Duodenal mucosa (tissue), 2 donors: ENCODE results near the gene NOTCH2.
"Not testable (repeated sequence)": the region's sequence is repeated elsewhere in the genome, so short reads cannot be mapped to it uniquely, and the experiment has no call there.

Source experiments
- H3K27ac ChIP-seq: one replicate; pipeline ENCODE4 v1.7.0; 2013; ENCODE audit warnings: low read depth, low read length
- H3K27me3 ChIP-seq, 2 donors: one replicate each; pipeline ENCODE4 v1.7.0; 2013; ENCODE audit warnings: low read length in 2 of 2, control low read depth in 1 of 2; ENCODE audit not compliant: insufficient read depth in 2 of 2, control insufficient read depth in 1 of 2
- H3K36me3 ChIP-seq, 2 donors: one replicate each; pipeline ENCODE4 v1.7.0; 2013; ENCODE audit warnings: low read length in 2 of 2, control low read depth in 1 of 2; ENCODE audit not compliant: insufficient read depth in 2 of 2, control insufficient read depth in 1 of 2
- H3K4me1 ChIP-seq, 2 donors: one replicate each; pipeline ENCODE4 v1.7.0; 2013; ENCODE audit warnings: low read length in 2 of 2, control low read depth in 1 of 2; ENCODE audit not compliant: insufficient read depth in 2 of 2, control insufficient read depth in 1 of 2
- H3K4me3 ChIP-seq, 2 donors: one replicate each; pipeline ENCODE4 v1.7.0; 2013; ENCODE audit warnings: low read length in 2 of 2, low read depth in 1 of 2
- H3K9ac ChIP-seq, 2 donors: one replicate each; pipeline ENCODE4 v1.7.0; 2013; ENCODE audit warnings: low read length in 2 of 2, low read depth in 1 of 2
- H3K9me3 ChIP-seq, 2 donors: one replicate each; pipeline ENCODE4 v1.7.0; 2013; ENCODE audit warnings: low read length in 2 of 2, control low read depth in 1 of 2; ENCODE audit not compliant: control insufficient read depth in 1 of 2

The NOTCH2 gene

DNA sequence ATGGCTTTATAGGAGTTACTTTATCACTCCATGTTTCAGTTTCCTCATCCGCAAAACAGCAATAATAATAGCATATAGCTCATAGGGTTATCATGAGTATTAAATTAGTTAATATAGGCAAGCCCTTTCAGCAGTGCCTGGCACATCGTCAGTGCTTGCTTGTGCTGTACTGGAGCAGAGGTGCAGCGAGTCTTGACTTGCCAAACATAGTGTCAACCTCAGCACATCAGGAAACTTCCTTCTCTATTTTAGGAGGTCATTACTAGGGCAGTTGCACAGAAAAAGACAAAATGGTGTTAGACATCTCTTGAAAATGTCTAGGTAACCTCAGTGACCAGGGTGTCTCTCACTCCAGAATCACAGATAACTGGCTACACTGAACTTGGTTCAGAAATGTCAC lies 34.3 kb upstream of the NOTCH2 start:
- H3K27ac ChIP-seq, H3K9me3 ChIP-seq, H3K4me1 ChIP-seq, H3K9ac ChIP-seq, H3K4me3 ChIP-seq, H3K27me3 ChIP-seq, H3K36me3 ChIP-seq: not testable (repeated sequence)

GRCh38 chr1:120101593-120101992 lies 32.1 kb upstream of the NOTCH2 start:
- not testable (repeated sequence) for H3K4me3 ChIP-seq, H3K27ac ChIP-seq, H3K4me1 ChIP-seq, H3K9ac ChIP-seq, H3K27me3 ChIP-seq, H3K36me3 ChIP-seq, H3K9me3 ChIP-seq

DNA sequence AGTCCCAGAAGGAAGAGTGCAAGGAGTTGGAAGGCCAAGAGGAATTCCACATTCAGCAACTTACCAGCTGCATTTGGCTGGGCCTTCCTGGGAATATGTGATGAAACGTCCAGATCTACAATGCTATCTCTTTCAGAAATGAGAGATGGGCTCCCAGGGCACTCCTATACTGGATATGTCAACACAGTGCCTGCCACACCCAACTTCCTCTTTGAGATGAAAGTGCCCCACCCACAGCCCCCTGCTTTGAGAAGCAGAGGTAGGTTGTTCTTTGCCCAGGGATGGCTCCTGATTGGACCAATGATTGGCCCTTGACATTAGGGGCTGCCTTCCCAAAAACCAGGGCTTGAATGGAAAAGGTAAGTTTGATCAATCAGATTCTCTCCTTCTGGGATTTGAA lies 31.1 kb upstream of the NOTCH2 start:
- H3K4me3 ChIP-seq, H3K4me1 ChIP-seq, H3K27me3 ChIP-seq, H3K9me3 ChIP-seq, H3K36me3 ChIP-seq, H3K9ac ChIP-seq, H3K27ac ChIP-seq: not testable (repeated sequence)

- H3K36me3 ChIP-seq, H3K27me3 ChIP-seq, H3K9me3 ChIP-seq, H3K4me3 ChIP-seq, H3K4me1 ChIP-seq, H3K27ac ChIP-seq, H3K9ac ChIP-seq: not testable (repeated sequence)
Measured at GRCh38 chr1:120098986-120099759, 29.7 kb upstream of the NOTCH2 start.

- not testable (repeated sequence) for H3K4me3 ChIP-seq, H3K27ac ChIP-seq, H3K9ac ChIP-seq, H3K27me3 ChIP-seq, H3K36me3 ChIP-seq, H3K9me3 ChIP-seq, H3K4me1 ChIP-seq
Measured at GRCh38 chr1:120096981-120097545, 27.6 kb upstream of the NOTCH2 start.

DNA sequence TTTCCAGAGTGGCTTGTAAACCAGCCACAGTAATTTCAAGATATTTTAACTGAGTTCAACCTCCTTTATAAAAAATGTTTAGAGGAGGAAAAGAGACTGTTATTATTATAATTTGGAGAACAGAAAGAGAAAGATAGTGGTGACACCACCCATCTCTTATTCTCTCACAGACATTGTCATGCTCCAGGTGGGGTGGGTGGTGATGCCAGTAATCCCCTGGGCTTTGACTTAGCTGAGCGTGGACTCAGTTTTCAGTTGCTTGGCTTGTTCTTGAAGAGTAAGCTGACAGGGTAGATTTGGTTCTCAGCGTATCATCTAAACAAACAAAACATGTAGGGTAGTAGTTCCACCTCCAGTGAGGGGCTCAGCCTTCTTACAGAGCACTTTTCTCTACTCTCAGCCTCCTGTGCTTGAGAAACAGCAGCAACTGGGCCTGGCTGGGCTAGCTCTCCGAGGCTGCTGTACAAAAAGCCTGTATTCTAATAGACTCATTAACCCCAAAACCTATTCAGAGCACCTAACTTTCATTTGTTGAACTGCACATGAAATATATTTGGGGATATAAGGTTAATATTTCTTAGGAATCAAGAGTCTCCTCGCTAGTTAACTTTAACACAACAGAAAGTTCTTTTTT lies 24.2 kb upstream of the NOTCH2 start:
- not testable (repeated sequence) for H3K36me3 ChIP-seq, H3K27me3 ChIP-seq, H3K4me1 ChIP-seq, H3K9ac ChIP-seq, H3K4me3 ChIP-seq, H3K27ac ChIP-seq, H3K9me3 ChIP-seq

DNA sequence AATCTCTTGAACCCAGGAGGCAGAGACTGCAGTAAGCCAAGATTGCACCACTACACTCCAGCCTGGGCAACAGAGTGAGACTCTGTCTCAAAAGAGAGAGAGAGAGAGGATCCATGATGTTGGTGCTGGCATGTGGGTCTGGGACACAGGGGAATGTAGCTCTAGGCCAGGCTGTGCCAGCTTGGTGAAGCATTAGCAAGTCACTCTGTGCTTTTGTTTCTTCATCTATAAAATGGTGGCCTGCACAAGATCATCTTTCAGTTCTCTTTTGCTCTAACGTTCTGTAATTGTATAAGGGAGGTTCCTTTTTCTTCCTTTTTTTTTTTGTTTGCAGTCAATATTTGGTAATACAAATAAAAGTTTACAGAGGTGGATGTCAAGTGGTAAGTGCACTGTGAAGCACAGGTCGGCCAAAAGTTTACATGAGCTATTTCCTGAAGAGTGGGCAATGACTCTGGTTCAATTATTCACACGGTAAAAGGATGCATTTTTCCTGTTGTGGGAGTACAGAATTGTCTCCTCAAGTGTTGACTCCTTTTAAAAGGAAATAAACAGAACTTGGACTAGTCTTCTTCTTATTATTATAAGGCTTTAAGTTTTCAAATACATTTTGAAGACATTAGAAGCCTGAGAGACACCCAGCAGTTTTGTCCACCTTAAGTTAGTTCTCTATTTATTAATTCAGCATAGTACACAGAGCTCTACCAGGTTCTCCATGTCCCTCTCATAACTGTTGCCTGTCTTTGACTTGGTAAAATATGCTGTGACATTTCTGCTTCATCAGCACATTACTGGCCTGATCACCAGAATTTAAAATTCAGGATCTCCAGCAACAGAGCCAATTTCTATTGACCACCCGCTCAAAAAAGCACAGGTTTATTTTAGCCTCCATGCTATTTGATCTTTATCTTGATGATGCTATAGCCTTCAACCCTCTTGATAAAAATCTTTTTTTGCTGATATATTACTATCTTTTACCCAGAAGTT lies 23.1 kb upstream of the NOTCH2 start:
- not testable (repeated sequence) for H3K36me3 ChIP-seq, H3K27me3 ChIP-seq, H3K4me3 ChIP-seq, H3K4me1 ChIP-seq, H3K9ac ChIP-seq, H3K27ac ChIP-seq, H3K9me3 ChIP-seq

- H3K36me3 ChIP-seq, H3K4me3 ChIP-seq, H3K27ac ChIP-seq, H3K9ac ChIP-seq, H3K4me1 ChIP-seq, H3K27me3 ChIP-seq, H3K9me3 ChIP-seq: not testable (repeated sequence)
Measured at GRCh38 chr1:120090830-120091229, 21.4 kb upstream of the NOTCH2 start.

GRCh38 chr1:120087959-120088358 lies 18.5 kb upstream of the NOTCH2 start:
- H3K9ac ChIP-seq, H3K9me3 ChIP-seq, H3K4me1 ChIP-seq, H3K4me3 ChIP-seq, H3K27ac ChIP-seq, H3K36me3 ChIP-seq, H3K27me3 ChIP-seq: not testable (repeated sequence)

- not testable (repeated sequence) for H3K27ac ChIP-seq, H3K9me3 ChIP-seq, H3K36me3 ChIP-seq, H3K9ac ChIP-seq, H3K4me1 ChIP-seq, H3K27me3 ChIP-seq, H3K4me3 ChIP-seq
Measured at GRCh38 chr1:120069920-120070214, 405 bp upstream of the NOTCH2 start.
